Measurements from ENCODE around the gene TMEM248.
"Not testable (repeated sequence)": the region's sequence is repeated elsewhere in the genome, so short reads cannot be mapped to it uniquely, and the experiment has no call there.

The TMEM248 gene

GRCh38 chr7:67000601-67001258, 79.7 kb downstream of the TMEM248 start:
- not testable (repeated sequence) for DNase-seq (ENCODE audit: low read depth)

GRCh38 chr7:67004145-67004544, 83.1 kb downstream of the TMEM248 start:
- not testable (repeated sequence) for DNase-seq (ENCODE audit: low read depth)

GRCh38 chr7:67006965-67007364, 85.9 kb downstream of the TMEM248 start:
- DNase-seq (ENCODE audit: low read depth): no peak
